AG20443 (cell line): ENCODE data around the gene GALNT17.
A peak's percentile ranks its signal among the peaks of the same experiment; 100 is the strongest.
"Not testable (repeated sequence)": the region's sequence is repeated elsewhere in the genome, so short reads cannot be mapped to it uniquely, and the experiment has no call there.

ENCODE experiments used
- DNase-seq: peaks from one replicate; pipeline ENCODE4 v3.0.0; 2012; ENCODE audit warnings: low spot score, mixed read lengths

GALNT17 gene

GRCh38 chr7:71563276-71563675 is 431.3 kb downstream of the GALNT17 start:
- no peak for DNase-seq

DNA sequence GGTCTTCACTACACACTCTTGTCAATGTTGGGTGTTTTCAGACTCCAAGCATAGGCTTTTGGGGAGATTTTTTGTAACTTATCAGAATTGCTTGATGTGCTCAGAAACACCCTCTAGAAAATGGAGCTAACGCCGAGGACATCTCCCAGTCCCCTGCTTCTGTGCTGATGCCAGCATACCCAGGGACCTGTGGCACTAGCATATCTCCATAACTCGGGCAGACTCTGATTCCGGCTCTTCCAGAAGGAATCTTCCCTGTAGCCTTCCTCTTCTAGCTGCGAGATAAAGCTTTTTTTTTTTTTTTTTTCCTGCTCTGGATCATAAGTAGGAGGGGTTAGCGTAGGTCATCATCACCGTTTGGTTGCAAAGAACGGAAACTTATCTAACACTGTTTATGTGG is 434.4 kb downstream of the GALNT17 start:
- no peak for DNase-seq

DNA sequence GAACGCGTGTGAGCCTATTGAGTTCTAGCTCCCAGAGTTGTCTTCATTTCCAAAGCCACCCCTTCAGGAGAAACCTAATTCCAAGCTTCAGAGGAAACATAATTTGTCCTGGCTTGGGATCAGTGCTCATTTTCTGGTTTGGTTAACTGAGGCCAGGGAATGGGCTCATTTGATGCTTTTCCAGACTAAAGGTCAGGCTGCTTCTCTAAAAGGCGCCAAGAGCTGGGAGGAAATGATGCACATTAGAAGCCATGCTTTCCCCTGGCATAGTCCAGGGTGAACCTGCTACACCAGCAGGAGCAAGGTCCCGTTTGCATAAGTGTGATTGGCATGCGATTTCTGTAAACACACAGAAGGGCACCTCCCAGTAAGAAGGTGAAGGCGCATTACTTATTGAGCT is 435.0 kb downstream of the GALNT17 start:
- DNase-seq, result no peak

- DNase-seq, result no peak
Observed at GRCh38 chr7:71574153-71574860, 442.4 kb downstream of the GALNT17 start.

DNA sequence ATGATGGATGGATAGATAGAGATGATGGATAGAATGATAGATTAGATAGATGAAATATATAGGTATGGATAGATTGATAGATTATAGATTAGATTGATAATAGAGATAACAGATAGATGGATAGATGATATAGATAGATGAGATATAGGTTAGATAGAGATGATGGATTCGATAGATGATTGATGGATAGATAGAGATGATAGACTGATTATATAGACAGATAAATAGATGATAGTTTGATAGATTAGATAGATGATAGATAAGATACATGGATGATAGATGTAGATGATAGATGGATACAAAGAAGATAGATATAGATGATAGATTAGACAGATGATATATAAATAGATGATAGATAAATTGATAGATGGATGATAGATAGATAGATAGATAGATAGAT is 448.1 kb downstream of the GALNT17 start:
- DNase-seq, result no peak

GRCh38 chr7:71584256-71584655 is 452.3 kb downstream of the GALNT17 start:
- DNase-seq, result no peak

- no peak for DNase-seq
Observed at GRCh38 chr7:71591876-71592275, 459.9 kb downstream of the GALNT17 start.

- DNase-seq, result not testable (repeated sequence)
Observed at GRCh38 chr7:71592388-71592787, 460.4 kb downstream of the GALNT17 start.

DNA sequence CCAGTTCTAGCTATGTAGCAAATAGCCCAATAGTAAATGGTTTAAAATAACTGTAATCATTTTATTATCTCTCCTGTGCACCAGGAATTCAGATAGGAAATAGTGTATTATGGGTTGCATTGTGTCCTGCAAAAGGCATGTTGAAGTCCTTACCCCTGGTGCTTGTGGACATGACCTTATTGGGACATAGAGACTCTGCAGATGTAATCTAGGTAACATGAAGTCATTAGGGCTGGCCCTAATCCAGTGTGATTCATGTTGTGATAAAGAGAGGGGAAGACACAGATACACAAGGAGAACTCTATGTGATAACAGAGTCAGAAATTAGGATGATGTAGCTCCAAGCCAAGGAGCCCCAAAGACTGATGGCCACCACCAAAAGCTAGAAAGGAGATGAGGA is 462.8 kb downstream of the GALNT17 start:
- DNase-seq, result no peak

DNA sequence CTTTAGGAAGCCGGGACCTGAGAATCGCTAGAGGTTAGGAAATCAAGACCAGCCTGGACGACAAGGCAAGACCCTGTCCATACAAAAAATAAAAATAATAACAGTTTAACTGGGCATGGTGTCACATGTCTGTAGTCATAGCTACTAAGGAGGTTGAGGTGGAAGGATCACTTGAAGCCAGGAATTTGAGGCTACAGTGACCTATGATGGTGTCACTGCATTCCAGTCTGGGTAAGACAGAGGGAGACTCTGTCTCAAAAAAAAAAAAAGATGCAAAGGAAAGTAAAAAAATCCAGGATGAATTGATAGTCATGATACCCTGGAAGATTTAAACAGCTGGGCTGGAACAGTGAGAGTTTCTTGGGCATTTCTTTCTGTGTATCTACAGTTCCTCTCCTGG is 463.2 kb downstream of the GALNT17 start:
- DNase-seq, result no peak

DNA sequence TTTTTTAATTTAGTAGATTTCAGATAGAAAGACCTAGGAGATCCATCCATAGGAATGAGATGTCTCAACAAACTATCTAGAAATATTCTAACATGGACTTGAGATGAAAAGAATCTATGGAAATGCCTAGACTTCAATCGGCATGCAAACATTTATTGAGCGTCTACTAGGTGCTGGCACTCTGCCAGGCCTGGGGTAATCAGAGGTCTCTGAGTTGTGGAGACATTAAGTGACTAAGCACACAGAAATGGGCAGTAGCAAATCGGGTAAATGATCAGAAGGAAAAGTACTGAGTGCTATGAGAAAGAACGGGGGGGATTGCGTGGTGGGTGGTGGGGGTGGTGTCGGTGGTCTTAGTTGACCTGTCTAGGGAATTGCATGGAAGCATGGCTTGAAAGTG is 466.6 kb downstream of the GALNT17 start:
- DNase-seq, result no peak

DNA sequence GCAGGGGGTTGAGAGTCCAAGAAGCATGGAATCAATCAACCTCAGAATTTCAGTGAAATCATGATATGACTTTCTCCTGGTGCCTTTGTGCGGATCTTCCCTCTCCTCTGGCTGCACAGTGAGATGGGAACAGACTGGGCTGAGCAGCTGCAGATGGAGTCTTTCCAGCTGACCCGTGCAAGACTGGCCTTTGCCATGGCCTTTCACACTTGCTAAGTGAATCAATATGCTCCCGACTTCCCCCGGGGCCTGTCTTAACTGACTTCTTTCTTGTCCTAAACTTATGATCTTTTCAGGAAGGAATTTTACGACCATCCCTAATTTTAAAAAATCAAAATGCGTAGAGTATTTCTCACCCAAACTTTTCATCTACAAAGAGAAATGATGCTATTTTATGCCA is 469.9 kb downstream of the GALNT17 start:
- no peak for DNase-seq

DNA sequence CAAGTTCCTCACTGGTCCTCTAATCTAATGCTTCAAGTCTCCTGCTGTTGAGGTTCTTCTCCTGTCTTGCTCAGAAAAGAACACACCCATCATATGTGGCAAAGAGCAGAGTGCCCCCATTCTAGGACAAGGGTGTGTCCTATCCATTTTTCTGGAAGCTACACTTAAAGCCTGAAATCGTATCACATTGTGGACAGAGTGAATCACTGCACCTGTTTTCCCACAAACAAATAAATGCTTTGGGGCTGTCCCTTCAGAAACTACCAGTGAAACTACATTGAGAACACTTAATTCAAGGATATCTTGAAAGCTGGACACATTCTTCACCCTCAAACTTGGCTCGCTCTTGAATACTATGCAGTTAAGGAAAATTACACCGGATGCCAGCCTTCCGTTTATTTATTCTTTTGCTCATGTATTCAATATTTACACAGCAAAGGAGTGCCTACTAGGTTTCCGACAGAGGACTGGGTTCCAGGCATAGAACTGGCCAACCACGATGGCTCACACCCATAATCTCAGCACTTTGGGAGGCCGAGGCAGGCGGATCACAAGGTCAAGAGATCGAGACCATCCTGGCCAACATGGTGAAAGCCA is 473.0 kb downstream of the GALNT17 start:
- no peak for DNase-seq

DNA sequence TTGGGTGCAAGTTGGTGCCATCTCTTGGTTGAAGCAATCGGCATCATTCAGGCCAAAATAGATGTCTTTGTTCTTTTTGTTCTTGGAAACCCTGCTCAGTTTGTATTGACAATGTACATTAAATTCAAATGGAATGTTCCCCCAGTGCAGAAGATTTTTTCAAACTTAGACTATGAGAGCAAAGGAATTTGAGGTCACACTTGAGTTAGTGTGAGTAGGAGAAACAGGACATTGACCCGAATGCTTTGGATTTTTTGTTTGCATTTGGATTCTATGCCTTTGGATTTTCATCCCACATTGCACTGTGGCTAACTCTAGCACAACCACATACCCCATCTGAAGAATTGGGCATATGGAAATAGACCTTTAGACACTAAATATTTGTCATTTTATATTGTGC is 480.0 kb downstream of the GALNT17 start:
- DNase-seq, result no peak

DNA sequence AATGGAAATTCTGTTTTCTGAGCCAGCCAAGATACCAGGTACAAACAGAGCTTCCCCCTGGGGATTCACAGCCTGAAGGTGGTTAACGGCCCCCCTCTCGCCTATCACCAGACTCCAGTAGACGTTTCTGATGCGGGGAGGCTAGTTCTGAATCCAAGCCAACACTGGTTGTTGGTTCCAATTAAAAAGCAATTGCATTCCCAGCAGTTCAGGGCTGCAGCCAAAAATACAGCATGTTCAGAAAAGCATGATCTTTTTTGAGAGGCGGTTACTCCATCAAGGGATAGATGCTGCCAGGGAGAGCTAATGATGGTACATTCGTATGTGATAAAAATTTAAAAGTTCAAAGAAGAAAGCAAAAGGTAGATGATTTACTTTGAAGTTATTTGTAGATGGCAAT is 481.0 kb downstream of the GALNT17 start:
- DNase-seq, result no peak

DNA sequence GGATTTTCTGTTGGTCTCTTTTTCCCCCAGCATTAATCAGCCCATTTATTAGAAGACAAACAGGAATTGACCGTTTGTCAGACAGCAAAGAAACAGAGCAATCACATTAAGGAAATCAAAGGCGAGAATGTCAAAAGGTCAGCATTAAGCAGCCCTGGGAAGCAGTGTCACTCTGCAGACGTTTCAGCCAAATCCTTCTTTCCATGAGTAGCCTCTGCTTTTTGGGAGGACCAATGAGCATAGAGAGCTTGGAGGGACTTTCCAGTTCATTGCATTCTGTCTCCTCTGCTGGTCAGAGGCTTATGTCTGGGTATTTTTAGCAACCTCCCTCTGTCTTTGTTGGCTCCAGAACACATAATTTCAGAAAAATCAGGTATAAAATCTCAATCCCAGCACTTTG is 481.4 kb downstream of the GALNT17 start:
- no peak for DNase-seq

- DNase-seq, result peak; percentile 23
Observed at GRCh38 chr7:71615017-71615416, 483.1 kb downstream of the GALNT17 start.

DNA sequence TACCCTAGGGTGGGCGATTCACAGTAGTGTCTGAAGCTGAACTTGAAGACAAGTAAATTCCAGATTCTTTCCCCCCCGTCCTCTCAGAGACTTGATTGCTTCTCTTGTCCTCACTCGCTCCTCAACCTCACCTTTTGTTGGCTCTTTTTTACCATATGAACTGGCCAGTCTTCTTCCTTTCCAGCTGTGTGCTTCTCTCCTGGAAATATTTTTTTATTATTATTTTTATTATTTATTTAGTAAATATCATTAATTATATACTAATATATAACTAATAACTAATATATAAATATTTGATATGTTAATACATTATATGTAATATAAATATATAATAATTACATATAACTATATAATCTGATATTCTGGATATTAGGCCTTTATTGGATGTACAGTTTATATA is 484.3 kb downstream of the GALNT17 start:
- no peak for DNase-seq

DNA sequence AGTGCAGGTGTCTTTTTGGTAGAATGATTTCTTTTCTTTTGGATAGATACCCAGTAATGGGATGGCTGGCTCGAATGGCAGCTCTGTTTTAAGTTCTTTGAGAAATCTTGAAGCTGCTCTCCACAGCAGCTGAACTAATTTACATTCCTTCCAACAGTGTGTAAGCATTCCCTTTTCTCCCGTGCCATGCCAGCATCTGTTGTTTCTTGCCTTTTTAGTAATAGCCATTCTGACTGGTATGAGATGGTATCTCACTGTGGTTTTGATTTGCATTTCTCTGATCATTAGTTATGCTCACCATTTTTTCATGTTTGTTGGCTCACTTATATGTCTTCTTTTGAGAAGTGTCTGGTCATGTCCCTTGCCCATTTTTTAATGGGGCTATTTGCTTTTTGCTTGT is 486.3 kb downstream of the GALNT17 start:
- no peak for DNase-seq

GRCh38 chr7:71625545-71625944 is 493.6 kb downstream of the GALNT17 start:
- DNase-seq, result no peak

DNA sequence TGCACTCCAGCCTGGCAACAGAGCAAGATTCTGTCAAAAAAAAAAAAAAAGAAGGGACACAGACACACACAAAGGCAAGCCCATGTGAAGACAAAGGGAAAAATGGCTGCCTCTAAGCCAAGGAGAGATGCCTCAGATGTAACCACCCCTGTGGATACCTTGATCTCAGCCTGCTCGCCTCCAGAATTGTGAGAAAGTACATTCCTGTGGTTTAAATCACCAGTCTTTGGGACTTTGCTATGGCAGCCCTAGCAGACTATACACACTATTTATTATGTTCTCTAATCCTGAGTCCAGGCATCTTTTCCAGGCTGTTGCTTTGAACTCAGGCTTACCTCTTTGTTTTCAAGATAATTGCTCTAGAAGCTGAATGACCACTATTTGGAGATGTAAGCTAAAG is 494.3 kb downstream of the GALNT17 start:
- peak; percentile 35 for DNase-seq

DNA sequence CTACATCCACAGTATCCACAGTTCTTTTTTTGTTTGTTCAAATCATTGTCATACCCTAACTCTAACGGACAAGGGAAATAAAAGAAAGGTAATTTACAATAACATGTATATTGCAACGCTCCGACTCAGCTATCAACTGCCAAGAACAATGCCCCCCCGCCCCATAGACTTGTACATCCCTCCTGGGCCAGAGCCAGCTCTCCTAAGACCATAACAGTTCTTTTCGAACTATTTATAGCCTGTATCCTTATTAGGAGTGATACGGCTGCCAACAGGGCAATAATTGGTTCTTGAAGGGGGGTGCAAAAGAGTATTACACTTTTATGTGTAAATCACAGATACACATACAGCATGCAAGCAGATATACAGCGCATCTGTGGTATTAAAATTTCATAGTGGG is 495.7 kb downstream of the GALNT17 start:
- DNase-seq, result no peak

DNA sequence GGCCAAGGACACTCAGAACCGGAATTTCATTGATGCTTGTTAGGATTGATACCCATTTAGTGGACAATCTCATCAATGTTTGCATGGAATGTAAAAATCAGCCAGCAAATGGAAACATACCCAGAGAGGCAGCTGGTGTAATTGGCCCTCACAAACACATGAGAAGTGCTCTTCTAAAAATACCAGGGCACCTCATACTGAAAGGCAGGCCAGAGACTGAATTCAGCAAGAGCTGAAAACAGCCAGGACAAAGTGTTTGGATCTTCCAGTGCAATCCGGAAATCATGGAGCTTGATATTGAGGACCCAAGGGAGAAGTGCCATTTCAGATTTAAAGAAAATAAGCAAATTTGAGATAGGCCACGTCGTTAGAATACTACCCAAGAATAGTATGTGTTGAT is 498.6 kb downstream of the GALNT17 start:
- DNase-seq, result no peak

GRCh38 chr7:71633551-71634008 is 501.6 kb downstream of the GALNT17 start:
- peak; percentile 80 for DNase-seq
